Motor neuron (in vitro differentiated cells): ENCODE data around the gene C3orf70. TPM values are rescaled to one million over a fixed set of nuclear protein-coding genes. Genes with fewer than 3 reads are reported as not detected.

ENCODE experiments used
- ATAC-seq, 8 experiments: fragments of 200-7000 bp; cut with Tn5 transposase; replicated peaks in 6 of 8; 2 replicates each; pipeline ENCODE4 v1.8.0; 2021; ENCODE audit warnings: mild to moderate bottlenecking in 8 of 8, moderate library complexity in 8 of 8
- H3K27ac ChIP-seq, 2 donors: fragments of 250-450 bp; sonication (Bioruptor Pico); 2 replicates each; pipeline ENCODE4 v1.9.0; 2021; ENCODE audit warnings: antibody characterized with exemption in 2 of 2, mild to moderate bottlenecking in 2 of 2, moderate library complexity in 1 of 2
- H3K4me1 ChIP-seq, 2 donors: fragments of 250-450 bp; sonication (Bioruptor Pico); replicated peaks in 1 of 2; 2 replicates each; pipeline ENCODE4 v1.6.1; 2021; ENCODE audit warnings: antibody characterized with exemption in 2 of 2, mild to moderate bottlenecking in 2 of 2, moderate library complexity in 1 of 2
- H3K4me3 ChIP-seq, 5 donors: fragments of 250-450 bp; sonication (Bioruptor Pico); 2 replicates each; pipeline ENCODE4 v1.9.0; 2021; ENCODE audit warnings: antibody characterized with exemption in 5 of 5, mild to moderate bottlenecking in 5 of 5, moderate library complexity in 4 of 5
- WGBS, 10 experiments: fragments of 450-650 bp; shearing (Covaris generic); methylation state at CpG; one replicate each; pipeline ENCODE4 v1.0.0; 2022; 5-methylcytosine and 5-hydroxymethylcytosine counted together
- in situ Hi-C, 9 experiments: fragments of 400-800 bp; cut with MboI; loops; one replicate each; pipeline ENCODE4 v1.15.0; 2021; ENCODE audit warnings: low sequenced_read_pairs in 9 of 9, low pct_unique_long_range_greater_than_20kb in 2 of 9; ENCODE audit not compliant: unreplicated experiment in 9 of 9
- total RNA-seq, 8 experiments: library from RNA; unstranded; fragments of 300-600 nt; gene quantifications; 2 replicates each; pipeline versions ENCODE4 v1.2.3 to v1.2.4, GENCODE V29; 2022

C3orf70 gene
- total RNA-seq, 8 experiments from 2014 or later: 0.61 to 5.4 (median 1.9) TPM

DNA sequence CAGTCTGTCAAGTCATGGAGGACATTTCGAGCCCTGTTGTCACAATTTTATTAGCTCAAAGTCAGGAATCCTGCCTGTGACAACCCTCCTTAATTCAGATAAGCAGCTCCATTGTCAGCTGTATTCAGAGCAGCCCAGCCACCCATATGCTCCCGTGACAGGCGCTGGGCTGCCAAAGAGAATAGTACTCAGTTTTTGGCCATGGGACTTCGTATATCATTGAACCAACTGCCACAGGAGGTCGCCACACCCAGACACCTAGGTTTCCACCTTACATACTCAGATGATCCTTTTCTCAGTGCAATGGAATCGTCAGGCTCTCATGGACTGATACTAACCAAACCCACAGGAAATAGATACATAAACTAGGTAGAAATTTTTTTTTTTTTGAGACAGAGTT is 100.2 kb downstream of the C3orf70 start:
- WGBS, 10 experiments: 60 to 100% (median 86%) methylated on average over 1 to 6 of the region's 6 CpGs; no CpG with 5 or more reads in 2 of the 10 experiments
- H3K27ac ChIP-seq: no peak overlapping the region
- ATAC-seq: no peak
- in situ Hi-C loops: no loop called here
- H3K4me3 ChIP-seq: no peak overlapping the region
- no peaks in the 10 kb centered on the region for H3K4me1 ChIP-seq

DNA sequence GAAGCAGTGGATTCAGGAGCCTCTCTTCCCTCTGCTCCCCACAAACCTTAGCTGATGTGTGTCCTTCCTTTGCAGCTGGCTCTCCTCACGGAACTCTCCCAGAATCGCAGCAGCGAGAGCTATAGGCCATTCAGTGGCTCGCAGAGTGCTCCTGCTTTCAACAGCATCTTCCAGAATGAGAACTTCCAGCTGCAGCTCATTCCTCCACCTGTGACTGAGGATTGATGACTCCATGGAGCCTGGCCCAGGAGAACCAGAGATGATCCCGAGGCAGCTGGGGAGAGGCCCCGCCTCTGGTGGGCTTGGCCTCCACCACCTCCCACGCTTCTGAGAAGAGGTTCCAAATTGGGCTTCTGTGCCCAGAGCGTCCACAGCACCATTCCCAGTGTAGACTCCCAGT is 101.1 kb downstream of the C3orf70 start:
- H3K4me3 ChIP-seq: no peak overlapping the region
- in situ Hi-C loops: no loop called here
- H3K27ac ChIP-seq: no peak overlapping the region
- ATAC-seq: no peak
- 77 to 100% (median 96%) methylated on average over 1 to 6 of the region's 8 CpGs; no CpG with 5 or more reads in 4 of the 10 experiments for WGBS, 10 experiments
- H3K4me1 ChIP-seq: no peaks in the 10 kb centered on the region

- 88 to 100% (median 96%) methylated on average over 1 to 4 of the region's 4 CpGs; no CpG with 5 or more reads in 3 of the 10 experiments for WGBS, 10 experiments
- no peak for ATAC-seq
Observed at GRCh38 chr3:185049710-185050109, 103.2 kb downstream of the C3orf70 start.

GRCh38 chr3:185046603-185047002 is 106.3 kb downstream of the C3orf70 start:
- in situ Hi-C loops: no loop called here
- Histone ChIP-seq H3K4me1 (peaks cover 0 to 6% of the 10 kb centered on the region in 2 donors), H3K4me3 (no peak overlapping the region), H3K27ac (no peak overlapping the region)
- no peak for ATAC-seq
- 17 to 100% (median 100%) methylated on average over 1 to 2 of the region's 4 CpGs; no CpG with 5 or more reads in 4 of the 10 experiments for WGBS, 10 experiments

More at GRCh38 chr3:185049710-185050109, 103.2 kb downstream of the C3orf70 start:
- no peaks in the 10 kb centered on the region for H3K4me1 ChIP-seq
- H3K27ac ChIP-seq: no peak overlapping the region
- in situ Hi-C loops: no loop called here
- no peak overlapping the region for H3K4me3 ChIP-seq

GRCh38 chr3:185046164-185046515 is 106.7 kb downstream of the C3orf70 start:
- H3K4me3 ChIP-seq: no peak overlapping the region
- WGBS, 10 experiments: 83 to 100% (median 100%) methylated on average over 1 of the region's 1 CpG; no CpG with 5 or more reads in 6 of the 10 experiments
- in situ Hi-C loops: no loop called here
- ATAC-seq: no peak
- H3K4me1 ChIP-seq: peaks cover 0 to 10% of the 10 kb centered on the region in 2 donors
- no peak overlapping the region for H3K27ac ChIP-seq

- 31 to 100% (median 78%) methylated on average over 1 to 6 of the region's 7 CpGs; no CpG with 5 or more reads in 3 of the 10 experiments for WGBS, 10 experiments
- Histone ChIP-seq H3K4me1 (peaks cover 0 to 10% of the 10 kb centered on the region in 2 donors), H3K27ac (no peak overlapping the region), H3K4me3 (no peak overlapping the region)
- ATAC-seq: peak in 5 of 8 experiments; percentile 44 to 86 (median 82)
- in situ Hi-C loops: no loop called here
Observed at GRCh38 chr3:185042312-185043050, 110.4 kb downstream of the C3orf70 start.

DNA sequence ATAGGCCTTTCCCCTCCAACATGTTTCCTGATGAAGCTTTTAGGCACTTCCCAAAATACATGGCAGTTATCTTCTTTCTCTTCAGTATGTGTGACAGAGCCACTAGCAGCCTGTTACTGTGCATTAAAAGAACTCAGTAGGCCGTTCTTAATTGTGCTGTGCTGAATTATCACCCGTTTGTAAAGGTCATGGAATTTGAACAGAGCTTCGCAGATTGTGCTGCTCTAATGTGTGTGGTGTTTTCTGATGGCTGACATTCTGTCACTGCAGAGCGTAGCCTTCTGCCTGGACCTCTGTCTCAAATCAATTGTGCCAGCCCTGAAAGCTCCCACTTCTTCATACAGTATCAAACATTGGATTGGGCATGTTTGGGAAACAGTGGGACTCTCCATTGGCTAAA is 111.3 kb downstream of the C3orf70 start:
- Histone ChIP-seq H3K27ac (no peak overlapping the region), H3K4me1 (peaks cover 0 to 10% of the 10 kb centered on the region in 2 donors), H3K4me3 (no peak overlapping the region)
- no peak for ATAC-seq
- in situ Hi-C loops: no loop called here
- WGBS, 10 experiments: 60 to 100% (median 85%) methylated on average over 1 to 4 of the region's 4 CpGs; no CpG with 5 or more reads in 2 of the 10 experiments

GRCh38 chr3:185040425-185040824 is 112.4 kb downstream of the C3orf70 start:
- in situ Hi-C loops: no loop called here
- WGBS, 10 experiments: 100% methylated on average over 1 of the region's 1 CpG; no CpG with 5 or more reads in 5 of the 10 experiments
- Histone ChIP-seq H3K4me3 (no peak overlapping the region), H3K4me1 (peaks cover 0 to 10% of the 10 kb centered on the region in 2 donors), H3K27ac (no peak overlapping the region)
- no peak for ATAC-seq

DNA sequence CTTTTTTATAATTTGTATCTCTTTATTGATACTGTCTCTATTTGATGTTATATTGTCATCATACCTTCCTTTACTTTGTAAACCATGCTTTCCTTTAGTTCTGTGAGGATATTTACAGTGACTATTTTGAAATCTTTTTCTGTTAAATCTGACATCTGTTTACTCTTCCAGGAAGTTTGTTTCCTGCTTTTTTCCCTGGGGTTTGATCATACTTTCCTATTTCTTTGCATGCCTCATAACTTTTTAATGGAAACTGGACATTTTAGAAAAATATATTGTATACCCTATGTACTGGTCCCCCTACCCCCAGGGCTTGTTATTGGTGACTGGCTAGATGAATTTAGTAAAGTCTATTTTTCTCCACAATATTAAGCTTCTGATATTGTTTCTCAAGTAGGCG is 115.1 kb downstream of the C3orf70 start:
- no peak for ATAC-seq
- no peak overlapping the region for H3K27ac ChIP-seq
- no peak overlapping the region for H3K4me3 ChIP-seq
- peaks cover 0 to 8% of the 10 kb centered on the region in 2 donors for H3K4me1 ChIP-seq
- WGBS, 10 experiments: 57 to 100% (median 100%) methylated on average over 1 of the region's 1 CpG; no CpG with 5 or more reads in 1 of the 10 experiments
- in situ Hi-C loops: no loop called here

- 57 to 100% (median 85%) methylated on average over 2 to 3 of the region's 3 CpGs; no CpG with 5 or more reads in 3 of the 10 experiments for WGBS, 10 experiments
- no peak overlapping the region for H3K27ac ChIP-seq
- peaks cover 0 to 3% of the 10 kb centered on the region in 2 donors for H3K4me1 ChIP-seq
- H3K4me3 ChIP-seq: no peak overlapping the region
- ATAC-seq: no peak
- in situ Hi-C loops: no loop called here
Observed at GRCh38 chr3:185030951-185031350, 121.9 kb downstream of the C3orf70 start.

GRCh38 chr3:185030399-185030798 is 122.5 kb downstream of the C3orf70 start:
- in situ Hi-C loops: no loop called here
- peaks cover 0 to 3% of the 10 kb centered on the region in 2 donors for H3K4me1 ChIP-seq
- 70 to 100% (median 91%) methylated on average over 1 to 3 of the region's 3 CpGs; no CpG with 5 or more reads in 2 of the 10 experiments for WGBS, 10 experiments
- no peak for ATAC-seq
- no peak overlapping the region for H3K4me3 ChIP-seq
- H3K27ac ChIP-seq: no peak overlapping the region

GRCh38 chr3:185029086-185029485 is 123.8 kb downstream of the C3orf70 start:
- ATAC-seq: no peak
- Histone ChIP-seq H3K4me3 (no peak overlapping the region), H3K27ac (no peak overlapping the region), H3K4me1 (peaks cover 0 to 3% of the 10 kb centered on the region in 2 donors)
- 0 to 100% (median 91%) methylated on average over 1 of the region's 1 CpG; no CpG with 5 or more reads in 5 of the 10 experiments for WGBS, 10 experiments
- in situ Hi-C loops: no loop called here

GRCh38 chr3:185028121-185028520 is 124.7 kb downstream of the C3orf70 start:
- 57 to 100% (median 84%) methylated on average over 1 to 3 of the region's 3 CpGs for WGBS, 10 experiments
- Histone ChIP-seq H3K4me3 (no peak overlapping the region), H3K27ac (no peak overlapping the region), H3K4me1 (peaks cover 0 to 3% of the 10 kb centered on the region in 2 donors)
- no peak for ATAC-seq
- in situ Hi-C loops: no loop called here
